ENCODE results near the gene GYS1.

GYS1 gene

DNA sequence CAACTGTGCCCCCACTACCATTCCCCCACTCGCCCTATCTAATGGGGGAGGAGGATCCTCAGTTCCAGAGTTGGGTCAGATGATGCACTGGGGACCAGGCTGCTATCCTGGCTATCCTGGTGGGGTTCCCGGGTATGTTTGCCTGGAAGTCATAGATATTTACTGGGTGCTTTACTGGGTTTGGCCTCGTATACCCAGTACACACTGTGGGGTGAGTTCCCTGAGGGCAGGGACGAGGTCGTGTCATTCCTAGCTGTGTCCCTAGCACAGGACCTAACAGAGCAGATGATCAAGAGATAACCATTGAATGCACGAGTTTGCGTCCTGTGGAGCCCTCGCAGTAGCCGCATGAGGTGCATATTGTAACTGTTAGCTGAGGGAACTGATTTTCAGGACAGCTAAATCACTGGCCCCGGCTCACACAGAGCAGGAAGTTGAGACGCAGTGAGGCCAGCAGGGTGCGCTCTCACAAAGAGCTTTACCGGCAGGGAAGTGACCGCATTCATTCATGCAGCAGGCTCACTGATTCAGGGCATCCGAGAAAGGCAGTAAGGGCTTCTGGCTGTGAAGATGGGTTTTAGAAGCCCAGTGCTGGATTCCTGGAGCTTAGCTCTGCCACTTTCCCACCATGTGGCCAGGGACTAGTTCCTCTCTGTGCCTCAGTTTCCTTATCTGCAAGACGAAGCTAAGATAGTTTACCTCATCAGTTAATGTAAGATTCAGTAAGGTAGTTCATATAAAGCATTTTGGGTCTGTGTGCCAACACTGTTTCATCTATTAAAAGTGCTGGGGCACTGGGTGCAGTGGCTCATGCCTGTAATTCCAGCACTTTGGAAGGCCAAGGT is 6.6 kb upstream of the GYS1 start:
- POLR2A ChIA-PET: interaction anchor here (0.5 to 1.4 kb wide), 10 partner anchors 10 to 354 kb away, joined by 3 to 7 read pairs (median 3); partner anchors contain the start of gene IZUMO1
- Histone ChIP-seq H3K4me1 (ENCODE audit: control insufficient read depth, insufficient read depth, low read length) (0 out of 2 replicates have a peak, but pooled peaks cover 3% of the 10 kb centered on the region), H3K36me3 (ENCODE audit: control insufficient read depth in 2 of 2, insufficient read depth in 1 of 2, low read length in 2 of 2) (peaks cover 42 to 47% of the 10 kb centered on the region in 2 experiments), H3K9me3 (ENCODE audit: control insufficient read depth, insufficient read depth, low read depth, low read length) (no peaks in the 10 kb centered on the region), H3K27ac (ENCODE audit: extremely low read depth, low read depth, low read length) (no peak overlapping the region), H3K4me3 (ENCODE audit: low read depth, low read length) (no peak overlapping the region)
- CTCF ChIA-PET: interaction anchor here (0.6 to 5.5 kb wide), 53 partner anchors 11 to 847 kb away, joined by 3 to 133 read pairs (median 4); partner anchors contain the start of genes BAX and KCNA7
- no peak for TF ChIP-seq ZNF121 (tag by site-specific recombination; IDR thresholded peaks at IDR 0.05)
- no peak for TF ChIP-seq ZNF843 (tag by site-specific recombination; IDR thresholded peaks at IDR 0.05)
- TF ChIP-seq SP3 (tag by site-specific recombination; IDR thresholded peaks at IDR 0.05): no peak
- TF ChIP-seq KLF10 (tag by site-specific recombination; IDR thresholded peaks at IDR 0.05): no peak
- peak; percentile 41 for TF ChIP-seq ZNF654 (tag by site-specific recombination; IDR thresholded peaks at IDR 0.05; ENCODE audit: low read depth)
- TF ChIP-seq, protein P1, sequence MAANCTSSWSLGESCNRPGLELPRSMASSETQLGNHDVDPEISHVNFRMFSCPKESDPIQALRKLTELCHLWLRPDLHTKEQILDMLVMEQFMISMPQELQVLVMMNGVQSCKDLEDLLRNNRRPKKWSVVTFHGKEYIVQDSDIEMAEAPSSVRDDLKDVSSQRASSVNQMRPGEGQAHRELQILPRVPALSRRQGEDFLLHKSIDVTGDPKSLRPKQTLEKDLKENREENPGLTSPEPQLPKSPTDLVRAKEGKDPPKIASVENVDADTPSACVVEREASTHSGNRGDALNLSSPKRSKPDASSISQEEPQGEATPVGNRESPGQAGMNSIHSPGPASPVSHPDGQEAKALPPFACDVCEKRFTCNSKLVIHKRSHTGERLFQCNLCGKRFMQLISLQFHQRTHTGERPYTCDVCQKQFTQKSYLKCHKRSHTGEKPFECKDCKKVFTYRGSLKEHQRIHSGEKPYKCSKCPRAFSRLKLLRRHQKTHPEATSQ (tag by site-specific recombination; IDR thresholded peaks at IDR 0.05): no peak
- peak; percentile 78; the same call in 1 of the 2 replicates for TF ChIP-seq ZNF660 (tag by site-specific recombination; IDR thresholded peaks at IDR 0.05)
- TF ChIP-seq ZNF155 (tag by site-specific recombination; IDR thresholded peaks at IDR 0.05): no peak
- no peak for TF ChIP-seq KLF17 (tag by site-specific recombination; IDR thresholded peaks at IDR 0.05)
- no peak for TF ChIP-seq GLI2 (tag by site-specific recombination; IDR thresholded peaks at IDR 0.05; ENCODE audit: borderline replicate concordance, low read depth)
- no peak for TF ChIP-seq ZFP3 (tag by site-specific recombination; IDR thresholded peaks at IDR 0.05; ENCODE audit: low read depth)
- TF ChIP-seq, protein P2, sequence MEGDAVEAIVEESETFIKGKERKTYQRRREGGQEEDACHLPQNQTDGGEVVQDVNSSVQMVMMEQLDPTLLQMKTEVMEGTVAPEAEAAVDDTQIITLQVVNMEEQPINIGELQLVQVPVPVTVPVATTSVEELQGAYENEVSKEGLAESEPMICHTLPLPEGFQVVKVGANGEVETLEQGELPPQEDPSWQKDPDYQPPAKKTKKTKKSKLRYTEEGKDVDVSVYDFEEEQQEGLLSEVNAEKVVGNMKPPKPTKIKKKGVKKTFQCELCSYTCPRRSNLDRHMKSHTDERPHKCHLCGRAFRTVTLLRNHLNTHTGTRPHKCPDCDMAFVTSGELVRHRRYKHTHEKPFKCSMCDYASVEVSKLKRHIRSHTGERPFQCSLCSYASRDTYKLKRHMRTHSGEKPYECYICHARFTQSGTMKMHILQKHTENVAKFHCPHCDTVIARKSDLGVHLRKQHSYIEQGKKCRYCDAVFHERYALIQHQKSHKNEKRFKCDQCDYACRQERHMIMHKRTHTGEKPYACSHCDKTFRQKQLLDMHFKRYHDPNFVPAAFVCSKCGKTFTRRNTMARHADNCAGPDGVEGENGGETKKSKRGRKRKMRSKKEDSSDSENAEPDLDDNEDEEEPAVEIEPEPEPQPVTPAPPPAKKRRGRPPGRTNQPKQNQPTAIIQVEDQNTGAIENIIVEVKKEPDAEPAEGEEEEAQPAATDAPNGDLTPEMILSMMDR (tag by site-specific recombination; IDR thresholded peaks at IDR 0.05): peak; percentile 59; the same call in 1 of the 2 replicates
- no peak for TF ChIP-seq ZNF792 (tag by site-specific recombination; IDR thresholded peaks at IDR 0.05)
- TF ChIP-seq ZNF248 (tag by site-specific recombination; IDR thresholded peaks at IDR 0.05): no peak
- TF ChIP-seq MEIS1 (CRISPR knock-in tag; IDR thresholded peaks at IDR 0.05; ENCODE audit: borderline replicate concordance): no peak
- TF ChIP-seq ZNF488 (tag by site-specific recombination; IDR thresholded peaks at IDR 0.05): no peak
- peak; percentile 59; the same call in 1 of the 2 replicates for TF ChIP-seq ZNF24 (tag by site-specific recombination; IDR thresholded peaks at IDR 0.05)
- no peak for TF ChIP-seq RBAK (tag by site-specific recombination; IDR thresholded peaks at IDR 0.05)
- TF ChIP-seq ZNF223 (tag by site-specific recombination; IDR thresholded peaks at IDR 0.05): no peak
- TF ChIP-seq, protein P3, sequence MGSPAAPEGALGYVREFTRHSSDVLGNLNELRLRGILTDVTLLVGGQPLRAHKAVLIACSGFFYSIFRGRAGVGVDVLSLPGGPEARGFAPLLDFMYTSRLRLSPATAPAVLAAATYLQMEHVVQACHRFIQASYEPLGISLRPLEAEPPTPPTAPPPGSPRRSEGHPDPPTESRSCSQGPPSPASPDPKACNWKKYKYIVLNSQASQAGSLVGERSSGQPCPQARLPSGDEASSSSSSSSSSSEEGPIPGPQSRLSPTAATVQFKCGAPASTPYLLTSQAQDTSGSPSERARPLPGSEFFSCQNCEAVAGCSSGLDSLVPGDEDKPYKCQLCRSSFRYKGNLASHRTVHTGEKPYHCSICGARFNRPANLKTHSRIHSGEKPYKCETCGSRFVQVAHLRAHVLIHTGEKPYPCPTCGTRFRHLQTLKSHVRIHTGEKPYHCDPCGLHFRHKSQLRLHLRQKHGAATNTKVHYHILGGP (tag by site-specific recombination; IDR thresholded peaks at IDR 0.05): no peak
- no peak for TF ChIP-seq ZNF391 (tag by site-specific recombination; IDR thresholded peaks at IDR 0.05; ENCODE audit: borderline replicate concordance, low read depth)
- TF ChIP-seq ZNF23 (tag by site-specific recombination; IDR thresholded peaks at IDR 0.05; ENCODE audit: borderline replicate concordance): no peak
- 0 out of 2 replicates have a peak, but pooled peaks have one; percentile 13 for TF ChIP-seq TRIM28 (IDR thresholded peaks at IDR 0.05; ENCODE audit: borderline replicate concordance, low read length)
- no peak for TF ChIP-seq OSR2 (tag by site-specific recombination; IDR thresholded peaks at IDR 0.05)
- TF ChIP-seq IKZF3 (tag by site-specific recombination; IDR thresholded peaks at IDR 0.05): no peak
- no peak for TF ChIP-seq ZFP69B (tag by site-specific recombination; IDR thresholded peaks at IDR 0.05)
- peak; percentile 79 for TF ChIP-seq ZIC2 (tag by site-specific recombination; IDR thresholded peaks at IDR 0.05)
- no peak for TF ChIP-seq ZNF600 (tag by site-specific recombination; IDR thresholded peaks at IDR 0.05)
- TF ChIP-seq ZNF394 (tag by site-specific recombination; IDR thresholded peaks at IDR 0.05; ENCODE audit: borderline replicate concordance): no peak
- TF ChIP-seq YY2 (tag by site-specific recombination; IDR thresholded peaks at IDR 0.05): no peak
- no peak for TF ChIP-seq ZNF350 (tag by site-specific recombination; IDR thresholded peaks at IDR 0.05)

Data from HEK293 (cell line).